OCI-LY3 (cell line): Measurements from ENCODE around the gene CHD5.

ENCODE experiments used
- H2AFZ ChIP-seq: fragments of 200-600, 300-600 bp; shearing (Covaris generic); 2 replicates; pipeline ENCODE4 v1.6.0; 2014; ENCODE audit warnings: antibody characterized with exemption, low read depth, low read length
- H3K27ac ChIP-seq: fragments of 200-600, 300-600 bp; sonication (generic); 2 replicates; pipeline ENCODE4 v1.5.1; 2014; ENCODE audit warnings: mild to moderate bottlenecking, low read length, moderate library complexity, mixed read lengths
- H3K27me3 ChIP-seq: fragments of 200-600, 300-600 bp; sonication (generic); 2 replicates; pipeline ENCODE4 v1.6.1; 2014; ENCODE audit warnings: low read depth, low read length, mixed read lengths
- H3K36me3 ChIP-seq: fragments of 200-600, 300-600 bp; sonication (generic); replicated peaks from 2 replicates; pipeline ENCODE3; 2014; ENCODE audit warnings: low read depth, low read length, mixed read lengths
- H3K4me1 ChIP-seq: fragments of 300-600, 200-600 bp; sonication (generic); 2 replicates; pipeline ENCODE4 v1.6.1; 2014; ENCODE audit warnings: low read length, mixed read lengths
- H3K4me2 ChIP-seq: fragments of 200-600, 300-600 bp; sonication (generic); 2 replicates; pipeline ENCODE4 v1.6.1; 2014; ENCODE audit warnings: low read length, mixed read lengths
- H3K4me3 ChIP-seq: fragments of 300-600, 200-600 bp; sonication (generic); 2 replicates; pipeline ENCODE4 v1.5.1; 2014; ENCODE audit warnings: antibody characterized with exemption, mild to moderate bottlenecking, low read length, moderate library complexity
- H3K79me2 ChIP-seq: fragments of 300-600, 200-600 bp; shearing (Covaris generic); 2 replicates; pipeline ENCODE4 v1.6.1; 2014; ENCODE audit warnings: mild to moderate bottlenecking, low read length, mixed read lengths
- H3K9ac ChIP-seq: fragments of 300-600, 200-600 bp; shearing (Covaris generic); 2 replicates; pipeline ENCODE4 v1.6.0; 2014; ENCODE audit warnings: mild to moderate bottlenecking, low read length, moderate library complexity
- H3K9me3 ChIP-seq: fragments of 200-600, 300-600 bp; shearing (Covaris generic); 2 replicates; pipeline ENCODE4 v1.6.1; 2014; ENCODE audit warnings: low read length, mixed read lengths; ENCODE audit not compliant: insufficient read depth
- H4K20me1 ChIP-seq: fragments of 200-600, 300-600 bp; sonication (generic); 2 replicates; pipeline ENCODE4 v1.6.1; 2016; ENCODE audit warnings: low read length, mixed read lengths; ENCODE audit not compliant: insufficient read depth
- EZH2phosphoT487 ChIP-seq: fragments of 200-600 bp; shearing (Covaris generic); IDR thresholded peaks from 2 replicates; pipeline ENCODE4 v1.6.1; 2018; ENCODE audit warnings: antibody characterized with exemption, mixed run types, low read depth
- TF ChIP-seq, protein P1 (sequence below): fragments of 200-600, 300-600 bp; sonication (generic); IDR thresholded peaks from 2 replicates; pipeline ENCODE4 v1.5.1; 2014; ENCODE audit warnings: antibody characterized with exemption, low read length, low read depth

CHD5 gene

DNA sequence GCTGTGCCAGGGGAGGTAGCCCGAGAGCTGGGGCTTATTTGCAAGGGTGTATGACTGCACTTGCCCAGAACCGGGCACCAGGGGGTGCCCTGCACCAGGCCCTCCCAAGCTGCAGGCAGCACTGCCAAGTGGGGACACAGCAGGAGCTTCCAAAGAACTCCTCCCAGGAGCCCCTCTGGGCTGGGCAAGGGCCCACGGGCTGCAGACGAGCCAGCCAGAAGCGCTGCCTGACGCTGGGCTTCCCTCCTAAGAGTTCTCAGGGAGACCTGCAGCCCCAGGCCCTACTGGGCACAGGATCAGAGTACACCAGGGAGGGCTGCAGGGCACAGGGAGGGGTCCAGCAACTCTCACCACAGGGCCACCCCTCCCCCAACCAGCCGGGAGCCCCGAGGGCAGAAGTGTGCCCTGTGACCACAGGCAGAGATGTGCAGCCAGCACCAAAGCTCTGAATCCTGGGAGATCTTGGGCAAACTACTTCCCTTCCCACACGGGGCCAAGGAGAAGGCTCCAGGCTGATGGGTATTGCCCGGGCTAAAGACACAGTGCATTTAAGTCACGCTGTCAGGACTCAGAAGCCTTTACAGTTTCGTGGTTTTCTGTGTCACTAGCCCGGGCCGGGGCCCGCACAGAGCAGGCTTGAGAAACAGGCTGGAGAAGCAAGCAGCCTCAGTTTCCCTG is 71.0 kb downstream of the CHD5 start:
- TF ChIP-seq EZH2phosphoT487, result no peak
- TF ChIP-seq, protein P1, sequence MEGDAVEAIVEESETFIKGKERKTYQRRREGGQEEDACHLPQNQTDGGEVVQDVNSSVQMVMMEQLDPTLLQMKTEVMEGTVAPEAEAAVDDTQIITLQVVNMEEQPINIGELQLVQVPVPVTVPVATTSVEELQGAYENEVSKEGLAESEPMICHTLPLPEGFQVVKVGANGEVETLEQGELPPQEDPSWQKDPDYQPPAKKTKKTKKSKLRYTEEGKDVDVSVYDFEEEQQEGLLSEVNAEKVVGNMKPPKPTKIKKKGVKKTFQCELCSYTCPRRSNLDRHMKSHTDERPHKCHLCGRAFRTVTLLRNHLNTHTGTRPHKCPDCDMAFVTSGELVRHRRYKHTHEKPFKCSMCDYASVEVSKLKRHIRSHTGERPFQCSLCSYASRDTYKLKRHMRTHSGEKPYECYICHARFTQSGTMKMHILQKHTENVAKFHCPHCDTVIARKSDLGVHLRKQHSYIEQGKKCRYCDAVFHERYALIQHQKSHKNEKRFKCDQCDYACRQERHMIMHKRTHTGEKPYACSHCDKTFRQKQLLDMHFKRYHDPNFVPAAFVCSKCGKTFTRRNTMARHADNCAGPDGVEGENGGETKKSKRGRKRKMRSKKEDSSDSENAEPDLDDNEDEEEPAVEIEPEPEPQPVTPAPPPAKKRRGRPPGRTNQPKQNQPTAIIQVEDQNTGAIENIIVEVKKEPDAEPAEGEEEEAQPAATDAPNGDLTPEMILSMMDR, result peak; percentile 53
- H3K9me3 ChIP-seq, result no peaks in the 10 kb centered on the region
- H3K79me2 ChIP-seq, result no peaks in the 10 kb centered on the region
- H3K4me1 ChIP-seq, result no peaks in the 10 kb centered on the region
- H3K9ac ChIP-seq, result no peak overlapping the region
- H2AFZ ChIP-seq, result no peak overlapping the region
- no peaks in the 10 kb centered on the region for H3K36me3 ChIP-seq
- H3K4me3 ChIP-seq, result no peak overlapping the region
- H3K27me3 ChIP-seq, result no peaks in the 10 kb centered on the region
- no peak overlapping the region for H3K4me2 ChIP-seq
- no peaks in the 10 kb centered on the region for H4K20me1 ChIP-seq
- H3K27ac ChIP-seq, result no peak overlapping the region

DNA sequence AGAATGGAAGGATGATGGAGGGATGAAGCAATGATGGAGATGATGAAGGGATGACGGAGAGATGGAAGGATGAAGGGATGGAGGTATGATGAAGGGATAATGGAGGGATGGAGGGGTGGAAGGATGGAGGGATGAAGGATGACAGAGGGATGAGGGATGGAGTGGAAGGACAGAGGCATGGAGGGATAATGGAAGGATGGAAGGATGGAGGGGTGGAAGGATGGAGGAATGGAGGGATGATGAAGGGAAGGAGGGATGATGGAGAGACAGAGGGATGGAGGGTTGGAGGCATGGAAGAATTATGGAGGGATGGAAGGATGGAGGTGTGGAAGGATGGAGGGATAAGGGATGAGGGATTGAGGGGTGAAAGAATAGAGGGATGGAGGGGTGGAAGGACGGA is 71.6 kb downstream of the CHD5 start:
- Histone ChIP-seq H3K36me3 (no peaks in the 10 kb centered on the region), H3K9me3 (no peaks in the 10 kb centered on the region), H3K27me3 (no peaks in the 10 kb centered on the region), H3K4me3 (no peak overlapping the region), H4K20me1 (no peaks in the 10 kb centered on the region), H3K4me1 (no peaks in the 10 kb centered on the region), H3K9ac (no peak overlapping the region), H2AFZ (no peak overlapping the region), H3K4me2 (no peak overlapping the region), H3K79me2 (no peaks in the 10 kb centered on the region), H3K27ac (no peak overlapping the region)
- TF ChIP-seq EZH2phosphoT487, result no peak
- TF ChIP-seq, protein P1, result no peak

DNA sequence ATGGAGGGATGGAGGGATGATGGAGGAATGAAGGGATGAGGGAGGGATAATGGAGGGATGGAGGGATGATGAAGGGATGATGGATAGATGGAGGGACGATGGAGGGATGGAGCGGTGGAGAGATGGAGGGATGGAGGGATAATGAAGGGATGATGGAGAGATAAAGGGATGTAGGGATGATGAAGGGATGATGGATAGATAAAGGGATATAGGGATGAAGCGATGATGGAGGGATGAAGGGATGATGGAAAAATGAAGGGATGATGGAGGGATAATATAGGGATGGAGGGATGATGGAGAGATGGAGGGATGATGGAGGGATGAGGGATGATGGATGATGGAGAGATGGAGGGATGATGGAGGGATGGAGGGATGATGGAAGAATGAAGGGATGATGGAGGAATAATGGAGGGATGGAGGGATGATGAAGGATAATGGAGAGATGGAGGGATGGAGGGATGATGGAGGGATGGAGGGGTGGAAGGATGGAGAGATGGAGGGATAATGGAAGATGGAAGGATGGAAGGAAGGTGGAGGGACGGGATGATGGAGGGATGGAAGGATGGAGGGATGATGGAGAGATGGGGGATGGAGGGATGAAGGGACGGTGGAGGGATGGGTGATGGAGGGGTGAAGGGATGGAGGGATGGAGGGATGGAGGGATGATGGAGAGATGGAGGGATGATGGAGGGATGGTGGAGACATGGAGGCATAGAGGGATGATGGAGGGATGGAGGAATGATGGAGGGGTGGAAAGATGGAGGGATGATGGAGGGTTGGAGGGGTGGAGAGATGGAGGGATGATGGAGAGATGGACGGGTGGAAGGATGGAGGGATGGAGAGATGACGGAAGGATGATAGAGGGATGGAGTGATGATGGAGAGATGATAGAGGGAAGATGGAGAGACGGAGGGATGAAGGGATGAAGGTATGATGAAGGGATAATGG is 72.4 kb downstream of the CHD5 start:
- Histone ChIP-seq H3K4me1 (no peaks in the 10 kb centered on the region), H3K4me2 (no peak overlapping the region)
- no peak for TF ChIP-seq EZH2phosphoT487
- TF ChIP-seq, protein P1, result no peak

DNA sequence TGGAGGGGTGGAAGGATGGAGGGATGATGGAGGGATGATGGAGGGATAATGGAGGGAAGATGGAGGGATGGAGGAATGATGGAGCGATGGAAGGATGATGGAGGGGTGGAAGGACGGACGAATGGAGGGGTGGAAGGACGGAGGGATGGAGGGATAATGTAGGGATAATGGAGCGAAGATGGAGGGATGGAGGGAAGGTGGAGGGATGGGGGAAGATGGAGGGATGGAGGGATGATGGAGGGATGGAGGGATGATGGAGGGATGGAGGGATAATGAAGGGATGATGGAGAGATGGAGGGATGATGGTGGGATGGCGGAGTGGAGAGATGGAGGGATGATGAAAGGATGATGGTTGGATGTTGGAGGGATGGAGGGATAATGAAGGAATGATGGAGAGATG is 73.1 kb downstream of the CHD5 start:
- H3K27me3 ChIP-seq, result no peaks in the 10 kb centered on the region
- TF ChIP-seq, protein P1, result no peak
- no peak for TF ChIP-seq EZH2phosphoT487
- H3K79me2 ChIP-seq, result no peaks in the 10 kb centered on the region
- no peak overlapping the region for H3K27ac ChIP-seq
- no peak overlapping the region for H3K4me3 ChIP-seq
- H2AFZ ChIP-seq, result no peak overlapping the region
- H3K4me1 ChIP-seq, result no peaks in the 10 kb centered on the region
- no peak overlapping the region for H3K9ac ChIP-seq
- H3K4me2 ChIP-seq, result no peak overlapping the region
- H4K20me1 ChIP-seq, result no peaks in the 10 kb centered on the region
- H3K36me3 ChIP-seq, result no peaks in the 10 kb centered on the region
- no peaks in the 10 kb centered on the region for H3K9me3 ChIP-seq

More for the DNA sequence above, 72.4 kb downstream of the CHD5 start:
- no peaks in the 10 kb centered on the region for H3K36me3 ChIP-seq
- no peak overlapping the region for H3K27ac ChIP-seq
- no peaks in the 10 kb centered on the region for H3K27me3 ChIP-seq
- no peaks in the 10 kb centered on the region for H3K9me3 ChIP-seq
- H3K79me2 ChIP-seq, result no peaks in the 10 kb centered on the region
- no peak overlapping the region for H3K4me3 ChIP-seq
- H3K9ac ChIP-seq, result no peak overlapping the region
- no peaks in the 10 kb centered on the region for H4K20me1 ChIP-seq
- no peak overlapping the region for H2AFZ ChIP-seq
